Peyer's patch (tissue), 4 donors: ENCODE measurements around the gene LMLN.

ENCODE experiments used
- CTCF ChIP-seq, 6 experiments: fragments of 450-650 bp in 4 of 6; fragments of 200-600 bp in 2 of 6; sonication (generic) in 1 of 6; IDR thresholded peaks; one replicate each; pipeline ENCODE4 v1.5.1; 2017 to 2019; ENCODE audit warnings: antibody characterized with exemption in 6 of 6, mild to moderate bottlenecking in 3 of 6, moderate library complexity in 1 of 6
- POLR2A ChIP-seq, 2 donors: fragments of 450-650 bp; IDR thresholded peaks; one replicate each; pipeline ENCODE4 v1.5.1; 2017; ENCODE audit warnings: antibody characterized with exemption in 2 of 2, mild to moderate bottlenecking in 2 of 2, moderate library complexity in 2 of 2

- TF ChIP-seq CTCF (IDR thresholded peaks at IDR 0.05) (no peak), POLR2A (IDR thresholded peaks at IDR 0.05) (no peak)
Observed at GRCh38 chr3:197912741-197913476, 47.1 kb upstream of the LMLN start.
